ENCODE measurements around the gene ZNF628.

DNA sequence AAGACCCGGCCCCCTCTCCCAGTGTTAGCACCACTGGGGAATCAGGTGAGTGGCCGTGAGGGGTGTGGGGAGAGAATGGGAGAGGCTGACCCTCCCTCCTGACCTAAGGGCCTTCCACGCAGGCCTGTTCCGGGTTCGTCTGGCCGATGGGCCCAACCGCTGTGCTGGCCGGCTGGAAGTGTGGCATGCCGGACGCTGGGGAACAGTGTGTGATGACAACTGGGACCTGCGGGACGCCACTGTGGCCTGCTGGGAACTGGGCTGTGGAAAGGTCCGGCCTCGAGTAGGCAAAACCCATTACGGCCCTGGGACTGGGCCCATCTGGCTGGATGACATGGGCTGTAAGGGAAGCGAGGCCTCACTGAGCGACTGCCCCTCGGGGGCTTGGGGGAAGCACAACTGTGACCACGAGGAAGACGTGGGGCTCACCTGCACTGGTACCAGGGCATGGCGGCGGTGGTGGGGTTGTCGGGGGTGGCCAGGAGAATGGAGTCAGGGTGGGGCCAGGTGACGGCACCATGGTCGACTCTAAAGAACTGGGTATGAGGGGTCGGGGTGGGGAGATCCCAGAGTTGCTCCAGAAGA is 24.0 kb downstream of the ZNF628 start:
- TF ChIP-seq, protein P1, sequence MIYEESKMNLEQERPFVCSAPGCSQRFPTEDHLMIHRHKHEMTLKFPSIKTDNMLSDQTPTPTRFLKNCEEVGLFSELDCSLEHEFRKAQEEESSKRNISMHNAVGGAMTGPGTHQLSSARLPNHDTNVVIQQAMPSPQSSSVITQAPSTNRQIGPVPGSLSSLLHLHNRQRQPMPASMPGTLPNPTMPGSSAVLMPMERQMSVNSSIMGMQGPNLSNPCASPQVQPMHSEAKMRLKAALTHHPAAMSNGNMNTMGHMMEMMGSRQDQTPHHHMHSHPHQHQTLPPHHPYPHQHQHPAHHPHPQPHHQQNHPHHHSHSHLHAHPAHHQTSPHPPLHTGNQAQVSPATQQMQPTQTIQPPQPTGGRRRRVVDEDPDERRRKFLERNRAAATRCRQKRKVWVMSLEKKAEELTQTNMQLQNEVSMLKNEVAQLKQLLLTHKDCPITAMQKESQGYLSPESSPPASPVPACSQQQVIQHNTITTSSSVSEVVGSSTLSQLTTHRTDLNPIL (CRISPR knock-in tag; IDR thresholded peaks at IDR 0.05; ENCODE audit: low read depth), result no peak
- TF ChIP-seq ISL1 (CRISPR knock-in tag; IDR thresholded peaks at IDR 0.05) (no peak), TSHZ2 (CRISPR knock-in tag; IDR thresholded peaks at IDR 0.05) (no peak), TOX (CRISPR knock-in tag; IDR thresholded peaks at IDR 0.05; ENCODE audit: borderline replicate concordance) (no peak), RARB (CRISPR knock-in tag; IDR thresholded peaks at IDR 0.05) (no peak), ZFP3 (CRISPR knock-in tag; IDR thresholded peaks at IDR 0.05) (no peak), PATZ1 (CRISPR knock-in tag; IDR thresholded peaks at IDR 0.05; ENCODE audit: borderline replicate concordance) (no peak), ZFP30 (CRISPR knock-in tag; IDR thresholded peaks at IDR 0.05) (no peak), BACH2 (CRISPR knock-in tag; IDR thresholded peaks at IDR 0.05; ENCODE audit: borderline replicate concordance) (no peak), ZC3H10 (CRISPR knock-in tag; IDR thresholded peaks at IDR 0.05) (no peak)
- TF ChIP-seq, protein P2, sequence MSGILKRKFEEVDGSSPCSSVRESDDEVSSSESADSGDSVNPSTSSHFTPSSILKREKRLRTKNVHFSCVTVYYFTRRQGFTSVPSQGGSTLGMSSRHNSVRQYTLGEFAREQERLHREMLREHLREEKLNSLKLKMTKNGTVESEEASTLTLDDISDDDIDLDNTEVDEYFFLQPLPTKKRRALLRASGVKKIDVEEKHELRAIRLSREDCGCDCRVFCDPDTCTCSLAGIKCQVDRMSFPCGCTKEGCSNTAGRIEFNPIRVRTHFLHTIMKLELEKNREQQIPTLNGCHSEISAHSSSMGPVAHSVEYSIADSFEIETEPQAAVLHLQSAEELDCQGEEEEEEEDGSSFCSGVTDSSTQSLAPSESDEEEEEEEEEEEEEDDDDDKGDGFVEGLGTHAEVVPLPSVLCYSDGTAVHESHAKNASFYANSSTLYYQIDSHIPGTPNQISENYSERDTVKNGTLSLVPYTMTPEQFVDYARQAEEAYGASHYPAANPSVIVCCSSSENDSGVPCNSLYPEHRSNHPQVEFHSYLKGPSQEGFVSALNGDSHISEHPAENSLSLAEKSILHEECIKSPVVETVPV (CRISPR knock-in tag; IDR thresholded peaks at IDR 0.05), result no peak
- TF ChIP-seq, protein P3, sequence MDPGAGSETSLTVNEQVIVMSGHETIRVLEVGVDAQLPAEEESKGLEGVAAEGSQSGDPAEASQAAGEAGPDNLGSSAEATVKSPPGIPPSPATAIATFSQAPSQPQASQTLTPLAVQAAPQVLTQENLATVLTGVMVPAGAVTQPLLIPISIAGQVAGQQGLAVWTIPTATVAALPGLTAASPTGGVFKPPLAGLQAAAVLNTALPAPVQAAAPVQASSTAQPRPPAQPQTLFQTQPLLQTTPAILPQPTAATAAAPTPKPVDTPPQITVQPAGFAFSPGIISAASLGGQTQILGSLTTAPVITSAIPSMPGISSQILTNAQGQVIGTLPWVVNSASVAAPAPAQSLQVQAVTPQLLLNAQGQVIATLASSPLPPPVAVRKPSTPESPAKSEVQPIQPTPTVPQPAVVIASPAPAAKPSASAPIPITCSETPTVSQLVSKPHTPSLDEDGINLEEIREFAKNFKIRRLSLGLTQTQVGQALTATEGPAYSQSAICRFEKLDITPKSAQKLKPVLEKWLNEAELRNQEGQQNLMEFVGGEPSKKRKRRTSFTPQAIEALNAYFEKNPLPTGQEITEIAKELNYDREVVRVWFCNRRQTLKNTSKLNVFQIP (CRISPR knock-in tag; IDR thresholded peaks at IDR 0.05; ENCODE audit: borderline replicate concordance, low read depth), result no peak

All from SK-N-SH treated with all-trans-retinoic acid at 6 μM for 48 hours (cell line).